SK-N-SH treated with all-trans-retinoic acid at 6 μM for 48 hours (cell line): Measurements from ENCODE around the gene ASTN2.

Experiments
- ATAC-seq: fragments of 200-7000 bp; cut with Tn5 transposase; 3 replicates; pipeline ENCODE4 v1.9.1; 2020; ENCODE audit warnings: mild to moderate bottlenecking, moderate library complexity
- ARNTL ChIP-seq: fragments of 450-650 bp; formaldehyde crosslinking; IDR thresholded peaks from 2 replicates; pipeline ENCODE4 v1.5.0; 2020; ENCODE audit warnings: low read depth, mild to moderate bottlenecking, moderate library complexity, borderline replicate concordance
- BACH2 ChIP-seq: fragments of 250-450 bp; sonication (Bioruptor Pico); IDR thresholded peaks from 2 replicates; pipeline ENCODE4 v1.9.0; 2021; ENCODE audit warnings: mild to moderate bottlenecking, borderline replicate concordance
- ESRRG ChIP-seq: fragments of 250-450 bp; sonication (Bioruptor Pico); IDR thresholded peaks from 2 replicates; pipeline ENCODE4 v1.6.1; 2021; ENCODE audit warnings: mild to moderate bottlenecking
- GLIS3 ChIP-seq: fragments of 250-450 bp; sonication (Bioruptor Pico); IDR thresholded peaks from 2 replicates; pipeline ENCODE4 v1.5.0; 2020; ENCODE audit warnings: mild to moderate bottlenecking, moderate library complexity
- ISL1 ChIP-seq: fragments of 250-450 bp; sonication (Bioruptor Pico); IDR thresholded peaks from 2 replicates; pipeline ENCODE4 v2.1.2; 2022; ENCODE audit warnings: mild to moderate bottlenecking, moderate library complexity
- OSR1 ChIP-seq: fragments of 250-450 bp; sonication (Bioruptor Pico); IDR thresholded peaks from 2 replicates; pipeline ENCODE4 v1.8.0; 2022; ENCODE audit warnings: moderate library complexity, mild to moderate bottlenecking, inconsistent platforms
- POU6F1 ChIP-seq: fragments of 250-450 bp; sonication (Bioruptor Pico); IDR thresholded peaks from 2 replicates; pipeline ENCODE4 v1.8.0; 2021; ENCODE audit warnings: low read depth, mild to moderate bottlenecking, moderate library complexity, borderline replicate concordance
- RARB ChIP-seq: fragments of 250-450 bp; sonication (Bioruptor Pico); IDR thresholded peaks from 2 replicates; pipeline ENCODE4 v1.8.0; 2021; ENCODE audit warnings: mild to moderate bottlenecking, moderate library complexity
- SNAI2 ChIP-seq: fragments of 250-450 bp; sonication (Bioruptor Pico); IDR thresholded peaks from 2 replicates; pipeline ENCODE4 v1.5.0; 2020; ENCODE audit warnings: mild to moderate bottlenecking, moderate library complexity
- TCF4 ChIP-seq: fragments of 250-450 bp; sonication (Bioruptor Pico); IDR thresholded peaks from 2 replicates; pipeline ENCODE4 v1.8.0; 2021; ENCODE audit warnings: mild to moderate bottlenecking, moderate library complexity, borderline replicate concordance
- TOX ChIP-seq: fragments of 250-450 bp; sonication (Bioruptor Pico); IDR thresholded peaks from 2 replicates; pipeline ENCODE4 v1.8.0; 2021; ENCODE audit warnings: mild to moderate bottlenecking, moderate library complexity, borderline replicate concordance
- TSHZ2 ChIP-seq: fragments of 250-450 bp; sonication (Bioruptor Pico); IDR thresholded peaks from 2 replicates; pipeline ENCODE4 v1.5.0; 2020; ENCODE audit warnings: mild to moderate bottlenecking, moderate library complexity
- ZC3H10 ChIP-seq: fragments of 250-450 bp; sonication (Bioruptor Pico); IDR thresholded peaks from 2 replicates; pipeline ENCODE4 v1.5.1; 2021; ENCODE audit warnings: mild to moderate bottlenecking, moderate library complexity
- ZFP3 ChIP-seq: fragments of 250-450 bp; sonication (Bioruptor Pico); IDR thresholded peaks from 2 replicates; pipeline ENCODE4 v1.5.0; 2020; ENCODE audit warnings: mild to moderate bottlenecking, moderate library complexity
- ZFP30 ChIP-seq: fragments of 450-650 bp; formaldehyde crosslinking; IDR thresholded peaks from 2 replicates; pipeline ENCODE4 v1.5.0; 2022; ENCODE audit warnings: mild to moderate bottlenecking, moderate library complexity
- ZNF565 ChIP-seq: fragments of 450-650 bp; formaldehyde crosslinking; conservative IDR thresholded peaks from 2 replicates; pipeline ENCODE4 v1.5.0; 2020; ENCODE audit warnings: low read depth, mild to moderate bottlenecking, moderate library complexity
- ZNF70 ChIP-seq: fragments of 450-650 bp; formaldehyde crosslinking; IDR thresholded peaks from 2 replicates; pipeline ENCODE4 v1.5.0; 2020; ENCODE audit warnings: mild to moderate bottlenecking, moderate library complexity
- ZNF8 ChIP-seq: fragments of 450-650 bp; formaldehyde crosslinking; IDR thresholded peaks from 2 replicates; pipeline ENCODE4 v1.5.0; 2020; ENCODE audit warnings: mild to moderate bottlenecking, moderate library complexity
- TF ChIP-seq, protein P1 (sequence below): fragments of 250-450 bp; sonication (Bioruptor Pico); IDR thresholded peaks from 2 replicates; pipeline ENCODE4 v1.5.1; 2021; ENCODE audit warnings: mild to moderate bottlenecking, moderate library complexity
- TF ChIP-seq, protein P2 (sequence below): fragments of 250-450 bp; sonication (Bioruptor Pico); IDR thresholded peaks from 2 replicates; pipeline ENCODE4 v1.5.1; 2020; ENCODE audit warnings: low read depth, mild to moderate bottlenecking, moderate library complexity

The ASTN2 gene

GRCh38 chr9:117060963-117061362, 353.9 kb downstream of the ASTN2 start:
- ATAC-seq, result no peak
- TF ChIP-seq TOX (CRISPR knock-in tag) (no peak), ARNTL (CRISPR knock-in tag) (no peak), ZFP3 (CRISPR knock-in tag) (no peak)
- TF ChIP-seq, protein P1, sequence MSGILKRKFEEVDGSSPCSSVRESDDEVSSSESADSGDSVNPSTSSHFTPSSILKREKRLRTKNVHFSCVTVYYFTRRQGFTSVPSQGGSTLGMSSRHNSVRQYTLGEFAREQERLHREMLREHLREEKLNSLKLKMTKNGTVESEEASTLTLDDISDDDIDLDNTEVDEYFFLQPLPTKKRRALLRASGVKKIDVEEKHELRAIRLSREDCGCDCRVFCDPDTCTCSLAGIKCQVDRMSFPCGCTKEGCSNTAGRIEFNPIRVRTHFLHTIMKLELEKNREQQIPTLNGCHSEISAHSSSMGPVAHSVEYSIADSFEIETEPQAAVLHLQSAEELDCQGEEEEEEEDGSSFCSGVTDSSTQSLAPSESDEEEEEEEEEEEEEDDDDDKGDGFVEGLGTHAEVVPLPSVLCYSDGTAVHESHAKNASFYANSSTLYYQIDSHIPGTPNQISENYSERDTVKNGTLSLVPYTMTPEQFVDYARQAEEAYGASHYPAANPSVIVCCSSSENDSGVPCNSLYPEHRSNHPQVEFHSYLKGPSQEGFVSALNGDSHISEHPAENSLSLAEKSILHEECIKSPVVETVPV (CRISPR knock-in tag), result no peak

DNA sequence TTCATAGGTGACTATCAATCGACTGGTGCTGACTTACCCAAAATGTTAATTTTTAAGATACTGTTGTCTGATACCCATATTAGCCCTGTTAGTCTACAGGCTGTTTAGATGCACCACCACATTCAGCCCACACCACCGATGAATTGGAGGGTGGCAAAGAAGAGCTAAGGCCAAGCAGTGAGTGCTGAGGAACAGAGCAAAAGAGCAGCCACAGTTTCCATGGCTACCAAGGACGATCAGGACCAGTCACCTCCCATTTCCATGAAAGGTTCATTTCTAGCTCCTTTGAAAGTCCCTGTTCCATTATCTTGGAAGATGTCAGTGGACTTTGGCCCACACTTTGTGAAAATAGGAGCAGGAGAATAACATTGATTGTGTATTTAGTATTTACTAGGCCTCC, 364.9 kb downstream of the ASTN2 start:
- ATAC-seq, result no peak
- TF ChIP-seq ZFP3 (CRISPR knock-in tag) (no peak), ZNF70 (CRISPR knock-in tag) (no peak), TSHZ2 (CRISPR knock-in tag) (no peak), ZC3H10 (CRISPR knock-in tag) (no peak), ZNF565 (CRISPR knock-in tag) (no peak), POU6F1 (CRISPR knock-in tag) (no peak), RARB (CRISPR knock-in tag) (no peak), ZFP30 (CRISPR knock-in tag) (no peak), ESRRG (CRISPR knock-in tag) (no peak)
- TF ChIP-seq, all 23 proteins: peak for 0

DNA sequence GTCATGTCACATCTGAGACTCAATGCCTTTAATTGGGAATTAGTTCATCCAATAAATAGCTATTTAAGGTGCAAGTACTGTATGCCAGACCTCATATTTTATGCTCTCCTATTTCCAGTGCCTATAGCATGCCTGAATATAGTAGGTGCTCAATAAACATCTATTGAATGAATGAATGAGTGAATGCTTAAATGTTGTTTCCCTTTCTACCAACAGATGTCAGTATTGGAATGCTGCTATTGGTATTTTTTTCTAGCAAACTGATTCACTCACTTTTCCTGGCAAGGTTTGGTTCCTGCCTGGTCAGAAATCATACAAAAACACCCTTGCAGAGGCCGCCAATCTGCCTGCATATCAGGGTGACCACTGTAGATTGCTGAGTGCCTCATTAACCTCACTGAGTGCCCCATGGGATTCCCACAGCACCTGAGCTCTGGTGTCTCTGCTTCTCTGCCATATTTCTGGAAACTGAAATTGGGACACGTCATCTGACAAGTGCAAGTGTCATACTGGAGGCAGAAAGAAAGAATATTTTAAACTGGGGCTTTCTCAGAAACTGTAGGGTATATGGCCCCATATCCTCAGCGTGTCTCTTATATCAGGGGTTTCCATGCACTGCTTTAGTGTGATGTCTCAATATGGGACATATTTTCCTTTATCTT, 368.1 kb downstream of the ASTN2 start:
- ATAC-seq, result no peak
- TF ChIP-seq BACH2, result no peak
- no peak for TF ChIP-seq ARNTL (CRISPR knock-in tag)
- no peak for TF ChIP-seq ZFP30 (CRISPR knock-in tag)
- no peak for TF ChIP-seq ZC3H10 (CRISPR knock-in tag)
- no peak for TF ChIP-seq SNAI2
- TF ChIP-seq OSR1 (CRISPR knock-in tag), result no peak
- no peak for TF ChIP-seq TCF4 (CRISPR knock-in tag)
- TF ChIP-seq, protein P1 (CRISPR knock-in tag), result no peak
- TF ChIP-seq ISL1 (CRISPR knock-in tag), result no peak
- TF ChIP-seq POU6F1 (CRISPR knock-in tag), result no peak
- no peak for TF ChIP-seq ZNF8 (CRISPR knock-in tag)
- TF ChIP-seq GLIS3 (CRISPR knock-in tag), result no peak
- TF ChIP-seq ZNF565 (CRISPR knock-in tag), result no peak
- TF ChIP-seq ZFP3 (CRISPR knock-in tag), result no peak
- TF ChIP-seq, protein P2, sequence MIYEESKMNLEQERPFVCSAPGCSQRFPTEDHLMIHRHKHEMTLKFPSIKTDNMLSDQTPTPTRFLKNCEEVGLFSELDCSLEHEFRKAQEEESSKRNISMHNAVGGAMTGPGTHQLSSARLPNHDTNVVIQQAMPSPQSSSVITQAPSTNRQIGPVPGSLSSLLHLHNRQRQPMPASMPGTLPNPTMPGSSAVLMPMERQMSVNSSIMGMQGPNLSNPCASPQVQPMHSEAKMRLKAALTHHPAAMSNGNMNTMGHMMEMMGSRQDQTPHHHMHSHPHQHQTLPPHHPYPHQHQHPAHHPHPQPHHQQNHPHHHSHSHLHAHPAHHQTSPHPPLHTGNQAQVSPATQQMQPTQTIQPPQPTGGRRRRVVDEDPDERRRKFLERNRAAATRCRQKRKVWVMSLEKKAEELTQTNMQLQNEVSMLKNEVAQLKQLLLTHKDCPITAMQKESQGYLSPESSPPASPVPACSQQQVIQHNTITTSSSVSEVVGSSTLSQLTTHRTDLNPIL (CRISPR knock-in tag), result no peak
- no peak for TF ChIP-seq TSHZ2 (CRISPR knock-in tag)
